Measurements from ENCODE around the gene TCHP.

GRCh38 chr12:109916045-109916444, 16.0 kb downstream of the TCHP start:
- TF ChIP-seq CTCF (conservative IDR thresholded peaks at IDR 0.05; ENCODE audit: low read depth in 2 of 2) (no peak), POLR2AphosphoS5 (IDR thresholded peaks at IDR 0.05; ENCODE audit: low read depth) (no peak), EZH2 (IDR thresholded peaks at IDR 0.05; ENCODE audit: low read depth, unreplicated experiment) (no peak), ZNF462 (CRISPR knock-in tag; IDR thresholded peaks at IDR 0.05) (no peak), EZH2phosphoT487 (IDR thresholded peaks at IDR 0.05; ENCODE audit: unreplicated experiment) (no peak), JUNB (IDR thresholded peaks at IDR 0.05; ENCODE audit: unreplicated experiment) (no peak), CREB1 (CRISPR knock-in tag; IDR thresholded peaks at IDR 0.05; ENCODE audit: low read depth) (no peak), REST (IDR thresholded peaks at IDR 0.05; ENCODE audit: unreplicated experiment) (no peak), NANOG (IDR thresholded peaks at IDR 0.05; ENCODE audit: borderline replicate concordance) (no peak), ZNF114 (CRISPR knock-in tag; IDR thresholded peaks at IDR 0.05) (no peak), STAT1 (IDR thresholded peaks at IDR 0.05; ENCODE audit: unreplicated experiment) (no peak), ETS1 (IDR thresholded peaks at IDR 0.05) (no peak), ZNF331 (CRISPR knock-in tag; IDR thresholded peaks at IDR 0.05; ENCODE audit: low read depth) (no peak)
